Inflammatory macrophage treated with lipopolysaccharide for 4 hours (primary cell): ENCODE data around the gene SPACDR.

ENCODE experiments used
- DNase-seq: peaks from one replicate; pipeline ENCODE4 v3.0.0-alpha.2; 2020

SPACDR gene

DNA sequence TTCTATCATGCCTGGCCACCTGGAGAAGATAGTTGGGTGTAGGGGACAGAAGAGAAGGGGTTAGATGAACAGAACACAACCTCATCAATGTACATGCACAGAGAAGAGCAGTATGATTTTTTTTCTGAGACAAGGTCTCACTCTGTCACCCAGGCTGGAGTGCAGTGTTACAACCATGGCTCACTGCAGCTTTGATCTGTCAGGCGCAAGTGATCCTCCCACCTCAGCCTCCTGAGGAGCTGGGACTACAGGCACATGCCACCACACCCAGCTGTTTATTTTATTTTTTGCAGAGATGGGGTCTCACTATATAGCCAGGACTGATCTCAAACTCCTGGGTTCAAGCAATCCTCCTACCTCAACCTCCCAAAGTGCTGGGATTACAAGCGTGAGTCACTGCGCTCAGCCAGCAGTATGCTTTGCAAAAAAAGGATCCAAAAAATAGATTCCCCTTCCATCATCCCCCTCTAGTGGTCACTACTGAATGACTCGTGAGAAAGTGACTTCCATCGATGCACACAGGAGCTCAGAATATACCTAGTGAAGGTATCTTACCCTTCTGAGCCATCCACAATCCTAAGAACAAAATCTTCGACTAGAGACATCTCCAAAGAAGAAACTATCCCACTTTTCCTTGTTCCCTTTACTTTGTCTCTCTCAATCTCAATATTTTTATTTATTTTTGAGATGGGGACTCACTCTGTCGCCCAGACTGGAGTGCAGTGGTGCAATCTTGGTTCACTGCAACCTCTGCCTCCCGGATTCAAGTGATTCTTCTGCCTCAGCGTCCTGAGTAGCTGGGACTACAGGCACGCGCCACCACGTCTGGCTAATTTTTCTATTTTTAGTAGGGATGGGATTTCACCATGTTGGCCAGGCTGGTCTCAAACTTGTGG lies 56.5 kb downstream of the SPACDR start:
- DNase-seq = peak; percentile 69

DNA sequence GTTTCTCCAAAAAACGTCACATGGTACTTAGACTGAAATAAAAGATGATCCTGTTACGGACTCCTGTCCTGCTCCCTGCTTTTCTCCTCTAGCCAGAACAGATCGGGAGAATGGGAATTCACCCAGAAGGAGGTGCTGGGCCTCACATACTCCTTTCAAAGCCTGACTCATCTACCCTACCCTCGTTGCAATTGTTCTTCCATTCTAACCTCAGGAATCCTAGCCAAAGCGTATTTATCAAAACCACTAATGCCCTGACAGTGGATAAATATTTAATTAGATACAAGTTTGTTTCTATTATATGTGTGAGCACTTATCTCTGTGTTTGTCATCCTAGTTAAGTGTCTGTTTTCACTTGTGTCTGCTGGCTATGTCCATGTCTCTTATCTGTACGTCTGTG lies 57.3 kb downstream of the SPACDR start:
- no peak for DNase-seq
